ENCODE results near the gene THG1L. TPM values are rescaled to one million over a fixed set of nuclear protein-coding genes. Genes with fewer than 3 reads are reported as not detected.

Gene THG1L
- polyA plus RNA-seq, 2 donors = 7.9 to 13.0 TPM

DNA sequence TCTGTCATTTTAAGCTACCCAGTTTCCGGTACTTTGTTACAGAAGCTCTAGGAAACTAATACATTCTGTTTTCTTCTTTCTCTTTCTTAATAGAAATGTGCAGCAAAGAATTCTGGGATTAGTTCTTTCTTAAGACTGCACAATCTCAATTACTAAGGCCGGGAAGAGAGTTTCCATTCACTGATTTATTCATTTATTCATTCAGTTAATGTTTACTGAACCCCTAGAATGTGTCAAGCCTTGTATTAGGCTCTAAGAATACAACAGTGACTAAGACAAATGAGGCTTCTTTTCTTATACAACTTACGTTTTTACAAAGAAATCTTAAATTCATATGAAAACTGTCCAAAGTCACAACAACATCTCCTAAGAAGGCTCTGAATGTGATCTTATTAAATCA lies 27.5 kb upstream of the THG1L start:
- 59 to 72% methylated on average over 3 of the region's 3 CpGs for WGBS, 2 donors
- no peaks in the 10 kb centered on the region for H3K36me3 ChIP-seq (ENCODE audit: control insufficient read depth in 2 of 2, insufficient read depth in 2 of 2, low read length in 1 of 2)
- no peaks in the 10 kb centered on the region for H3K27me3 ChIP-seq (ENCODE audit: control insufficient read depth in 1 of 2, insufficient read depth in 2 of 2, low read length in 2 of 2)
- no peak overlapping the region for H3K4me3 ChIP-seq (ENCODE audit: low read depth in 1 of 2, low read length in 2 of 2)
- no peaks in the 10 kb centered on the region for H3K4me1 ChIP-seq (ENCODE audit: control insufficient read depth in 2 of 2, insufficient read depth in 2 of 2, low read length in 1 of 2)
- H3K9me3 ChIP-seq (ENCODE audit: control insufficient read depth in 2 of 2, insufficient read depth in 1 of 2, low read depth in 1 of 2, low read length in 1 of 2) = no peaks in the 10 kb centered on the region
- H3K27ac ChIP-seq (ENCODE audit: low read depth in 2 of 2, low read length in 1 of 2) = no peak overlapping the region

DNA sequence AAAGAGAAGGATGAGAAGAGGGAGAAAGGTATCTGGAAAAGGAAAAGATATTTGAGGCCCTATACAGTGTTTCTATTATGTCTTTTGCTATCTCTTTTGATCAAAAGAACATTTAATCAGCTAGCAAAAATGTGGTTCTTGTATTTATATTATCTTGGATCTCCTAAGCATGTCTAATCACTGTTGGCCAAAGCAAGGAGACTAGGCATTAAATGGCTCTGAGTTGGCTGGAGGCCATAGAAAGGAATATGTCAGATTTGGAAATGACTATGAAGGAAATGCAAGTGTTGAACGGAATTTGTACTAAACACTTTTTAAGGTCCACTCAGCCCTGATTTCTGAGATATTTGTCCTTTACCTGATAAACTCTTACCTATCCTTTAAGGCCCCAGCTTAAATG lies 22.4 kb upstream of the THG1L start:
- Histone ChIP-seq H3K4me1 (ENCODE audit: control insufficient read depth in 2 of 2, insufficient read depth in 2 of 2, low read length in 1 of 2) (no peaks in the 10 kb centered on the region), H3K36me3 (ENCODE audit: control insufficient read depth in 2 of 2, insufficient read depth in 2 of 2, low read length in 1 of 2) (no peaks in the 10 kb centered on the region), H3K27ac (ENCODE audit: low read depth in 2 of 2, low read length in 1 of 2) (no peak overlapping the region), H3K4me3 (ENCODE audit: low read depth in 1 of 2, low read length in 2 of 2) (no peak overlapping the region), H3K9me3 (ENCODE audit: control insufficient read depth in 2 of 2, insufficient read depth in 1 of 2, low read depth in 1 of 2, low read length in 1 of 2) (no peaks in the 10 kb centered on the region), H3K27me3 (ENCODE audit: control insufficient read depth in 1 of 2, insufficient read depth in 2 of 2, low read length in 2 of 2) (no peaks in the 10 kb centered on the region)
- WGBS, 2 donors = 43 to 46% methylated on average over 1 of the region's 1 CpG

DNA sequence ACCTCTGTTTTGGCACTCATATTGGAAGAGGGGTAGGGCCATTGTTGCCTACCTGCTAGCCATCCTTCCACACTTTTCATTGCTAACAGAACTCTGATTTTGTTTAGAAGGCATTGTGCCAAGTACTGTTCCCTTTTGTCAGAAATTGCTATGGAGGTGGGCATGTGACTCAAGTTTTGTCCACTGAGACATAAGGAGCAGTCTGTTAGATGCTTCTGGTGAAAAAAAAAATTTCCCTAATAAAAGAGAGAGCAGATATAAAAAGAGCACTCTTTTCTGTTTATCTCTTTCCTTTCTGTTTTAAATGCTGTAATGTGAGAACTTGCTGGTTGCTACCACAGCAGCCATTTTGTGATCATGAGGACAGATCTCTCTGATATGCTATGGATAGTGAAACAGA lies 21.9 kb upstream of the THG1L start:
- Histone ChIP-seq H3K4me3 (ENCODE audit: low read depth in 1 of 2, low read length in 2 of 2) (no peak overlapping the region), H3K4me1 (ENCODE audit: control insufficient read depth in 2 of 2, insufficient read depth in 2 of 2, low read length in 1 of 2) (no peaks in the 10 kb centered on the region), H3K36me3 (ENCODE audit: control insufficient read depth in 2 of 2, insufficient read depth in 2 of 2, low read length in 1 of 2) (no peaks in the 10 kb centered on the region), H3K27ac (ENCODE audit: low read depth in 2 of 2, low read length in 1 of 2) (no peak overlapping the region), H3K9me3 (ENCODE audit: control insufficient read depth in 2 of 2, insufficient read depth in 1 of 2, low read depth in 1 of 2, low read length in 1 of 2) (no peaks in the 10 kb centered on the region), H3K27me3 (ENCODE audit: control insufficient read depth in 1 of 2, insufficient read depth in 2 of 2, low read length in 2 of 2) (no peaks in the 10 kb centered on the region)

DNA sequence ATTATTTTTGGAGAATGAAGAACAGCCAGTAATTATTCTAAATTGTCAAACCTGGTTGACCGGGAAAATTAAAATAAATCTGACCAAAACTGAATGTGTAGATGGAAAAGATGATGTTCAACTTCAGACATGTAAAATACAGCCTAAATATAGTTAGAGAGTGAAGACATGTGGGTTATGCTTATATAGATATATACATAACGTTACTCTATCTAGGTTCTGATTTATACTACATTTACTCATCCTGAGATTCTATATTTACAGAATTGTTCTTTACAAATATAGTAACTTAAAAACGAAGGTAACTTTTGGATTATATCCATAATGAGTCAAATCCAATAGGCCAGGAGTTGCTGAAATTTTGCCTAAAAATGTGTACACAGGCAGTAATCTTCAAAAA lies 20.8 kb upstream of the THG1L start:
- Histone ChIP-seq H3K36me3 (ENCODE audit: control insufficient read depth in 2 of 2, insufficient read depth in 2 of 2, low read length in 1 of 2) (no peaks in the 10 kb centered on the region), H3K9me3 (ENCODE audit: control insufficient read depth in 2 of 2, insufficient read depth in 1 of 2, low read depth in 1 of 2, low read length in 1 of 2) (no peaks in the 10 kb centered on the region), H3K4me3 (ENCODE audit: low read depth in 1 of 2, low read length in 2 of 2) (no peak overlapping the region), H3K27me3 (ENCODE audit: control insufficient read depth in 1 of 2, insufficient read depth in 2 of 2, low read length in 2 of 2) (no peaks in the 10 kb centered on the region), H3K4me1 (ENCODE audit: control insufficient read depth in 2 of 2, insufficient read depth in 2 of 2, low read length in 1 of 2) (no peaks in the 10 kb centered on the region), H3K27ac (ENCODE audit: low read depth in 2 of 2, low read length in 1 of 2) (no peak overlapping the region)
- WGBS, 2 donors = 61 to 69% methylated on average over 3 of the region's 3 CpGs

DNA sequence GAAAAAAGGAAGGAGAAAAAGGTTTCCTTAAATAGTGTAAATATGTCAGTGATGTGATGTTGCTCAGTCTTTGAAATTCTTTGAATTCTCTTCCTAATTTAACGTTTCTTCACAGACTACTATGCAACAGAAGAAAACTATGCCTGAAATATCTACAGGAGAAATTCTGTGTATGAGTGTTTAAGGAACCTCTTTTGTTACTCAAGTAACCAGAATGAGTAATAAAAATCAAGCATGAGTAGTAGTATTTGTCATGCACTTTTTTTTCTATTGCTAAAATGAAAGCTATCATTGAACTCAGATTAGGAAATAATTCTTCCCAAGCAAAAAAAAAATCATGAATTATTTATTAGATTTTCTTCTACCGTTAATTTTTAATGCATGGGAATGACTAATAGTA lies 20.3 kb upstream of the THG1L start:
- WGBS, 2 donors = 28 to 40% methylated on average over 2 of the region's 2 CpGs
- no peaks in the 10 kb centered on the region for H3K9me3 ChIP-seq (ENCODE audit: control insufficient read depth in 2 of 2, insufficient read depth in 1 of 2, low read depth in 1 of 2, low read length in 1 of 2)
- no peak overlapping the region for H3K4me3 ChIP-seq (ENCODE audit: low read depth in 1 of 2, low read length in 2 of 2)
- no peaks in the 10 kb centered on the region for H3K36me3 ChIP-seq (ENCODE audit: control insufficient read depth in 2 of 2, insufficient read depth in 2 of 2, low read length in 1 of 2)
- no peaks in the 10 kb centered on the region for H3K27me3 ChIP-seq (ENCODE audit: control insufficient read depth in 1 of 2, insufficient read depth in 2 of 2, low read length in 2 of 2)
- no peaks in the 10 kb centered on the region for H3K4me1 ChIP-seq (ENCODE audit: control insufficient read depth in 2 of 2, insufficient read depth in 2 of 2, low read length in 1 of 2)
- H3K27ac ChIP-seq (ENCODE audit: low read depth in 2 of 2, low read length in 1 of 2) = no peak overlapping the region

DNA sequence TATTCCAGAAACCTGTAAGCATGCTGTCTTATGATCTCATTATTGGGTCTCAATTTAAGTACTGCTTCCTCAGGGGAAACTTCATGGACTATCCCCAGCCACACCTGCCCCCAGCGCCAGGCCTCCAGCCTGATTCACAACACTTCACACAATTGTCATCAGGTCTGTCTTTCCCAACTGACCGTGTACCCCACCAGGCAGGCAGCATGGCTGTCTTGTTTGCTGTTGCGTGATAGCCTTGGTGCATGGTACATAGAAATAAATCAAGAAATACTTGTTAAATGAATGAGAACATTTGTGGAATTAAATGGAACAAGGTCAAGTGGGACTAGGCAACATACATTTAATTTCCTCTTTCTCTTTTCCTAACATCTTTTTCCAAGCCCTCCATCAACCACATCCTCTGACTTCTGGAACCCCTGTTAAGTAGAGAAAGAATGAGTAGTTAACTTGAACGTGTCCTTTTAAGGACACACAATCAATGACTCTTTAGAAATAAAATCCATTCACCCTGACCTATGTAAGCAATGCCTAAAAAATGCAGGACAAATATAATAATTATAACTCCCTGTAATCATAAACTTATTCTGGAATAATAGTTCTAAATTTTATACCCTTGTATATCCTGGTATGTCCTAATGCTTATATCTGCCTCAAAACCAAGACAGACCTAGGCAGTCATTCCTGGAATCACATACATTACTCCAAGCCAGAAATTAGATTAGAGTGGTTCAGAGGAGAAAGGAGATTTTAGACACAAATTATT lies 17.2 kb upstream of the THG1L start:
- Histone ChIP-seq H3K9me3 (ENCODE audit: control insufficient read depth in 2 of 2, insufficient read depth in 1 of 2, low read depth in 1 of 2, low read length in 1 of 2) (no peaks in the 10 kb centered on the region), H3K4me3 (ENCODE audit: low read depth in 1 of 2, low read length in 2 of 2) (no peak overlapping the region), H3K4me1 (ENCODE audit: control insufficient read depth in 2 of 2, insufficient read depth in 2 of 2, low read length in 1 of 2) (no peaks in the 10 kb centered on the region), H3K27ac (ENCODE audit: low read depth in 2 of 2, low read length in 1 of 2) (no peak overlapping the region), H3K27me3 (ENCODE audit: control insufficient read depth in 1 of 2, insufficient read depth in 2 of 2, low read length in 2 of 2) (no peaks in the 10 kb centered on the region), H3K36me3 (ENCODE audit: control insufficient read depth in 2 of 2, insufficient read depth in 2 of 2, low read length in 1 of 2) (no peaks in the 10 kb centered on the region)
- 86 to 87% methylated on average over 4 of the region's 4 CpGs for WGBS, 2 donors

DNA sequence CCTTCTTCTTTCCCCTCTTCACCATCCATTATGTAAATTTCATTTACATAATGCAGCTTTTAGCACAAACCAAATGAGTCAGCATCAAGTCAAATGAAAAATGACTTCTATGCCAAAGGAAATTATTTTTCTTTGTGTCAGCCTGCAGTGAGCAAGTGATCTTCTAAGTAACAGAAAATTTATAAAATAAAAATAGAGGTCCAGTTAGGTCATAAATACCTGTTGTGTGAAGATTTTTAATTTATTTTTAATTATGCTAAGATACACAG lies 16.7 kb upstream of the THG1L start:
- Histone ChIP-seq H3K9me3 (ENCODE audit: control insufficient read depth in 2 of 2, insufficient read depth in 1 of 2, low read depth in 1 of 2, low read length in 1 of 2) (no peaks in the 10 kb centered on the region), H3K27ac (ENCODE audit: low read depth in 2 of 2, low read length in 1 of 2) (no peak overlapping the region), H3K36me3 (ENCODE audit: control insufficient read depth in 2 of 2, insufficient read depth in 2 of 2, low read length in 1 of 2) (no peaks in the 10 kb centered on the region), H3K4me1 (ENCODE audit: control insufficient read depth in 2 of 2, insufficient read depth in 2 of 2, low read length in 1 of 2) (no peaks in the 10 kb centered on the region), H3K27me3 (ENCODE audit: control insufficient read depth in 1 of 2, insufficient read depth in 2 of 2, low read length in 2 of 2) (no peaks in the 10 kb centered on the region), H3K4me3 (ENCODE audit: low read depth in 1 of 2, low read length in 2 of 2) (no peak overlapping the region)

DNA sequence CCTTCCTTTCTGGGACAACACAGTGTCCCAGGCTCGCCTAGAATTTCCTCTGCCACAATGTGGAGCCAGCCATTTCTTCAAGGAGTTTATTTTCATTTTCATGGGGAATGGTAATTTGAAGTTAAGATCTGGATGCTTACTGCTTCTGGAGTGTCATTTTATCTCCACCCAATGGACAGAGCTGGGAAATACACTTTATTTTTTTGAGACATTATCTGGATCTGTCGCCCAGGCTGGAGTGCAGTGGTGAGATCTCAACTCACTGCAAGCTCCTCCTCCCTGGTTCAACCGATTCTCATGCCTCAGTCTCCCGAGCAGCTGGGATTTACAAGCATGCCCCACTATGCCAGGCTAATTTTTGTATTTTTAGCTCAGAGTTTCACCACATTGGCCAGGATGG lies 12.7 kb upstream of the THG1L start:
- no peaks in the 10 kb centered on the region for H3K36me3 ChIP-seq (ENCODE audit: control insufficient read depth in 2 of 2, insufficient read depth in 2 of 2, low read length in 1 of 2)
- no peaks in the 10 kb centered on the region for H3K9me3 ChIP-seq (ENCODE audit: control insufficient read depth in 2 of 2, insufficient read depth in 1 of 2, low read depth in 1 of 2, low read length in 1 of 2)
- H3K4me1 ChIP-seq (ENCODE audit: control insufficient read depth in 2 of 2, insufficient read depth in 2 of 2, low read length in 1 of 2) = no peaks in the 10 kb centered on the region
- no peaks in the 10 kb centered on the region for H3K27me3 ChIP-seq (ENCODE audit: control insufficient read depth in 1 of 2, insufficient read depth in 2 of 2, low read length in 2 of 2)
- WGBS, 2 donors = 4 to 10% methylated on average over 4 of the region's 4 CpGs
- H3K27ac ChIP-seq (ENCODE audit: low read depth in 2 of 2, low read length in 1 of 2) = no peak overlapping the region
- H3K4me3 ChIP-seq (ENCODE audit: low read depth in 1 of 2, low read length in 2 of 2) = no peak overlapping the region

DNA sequence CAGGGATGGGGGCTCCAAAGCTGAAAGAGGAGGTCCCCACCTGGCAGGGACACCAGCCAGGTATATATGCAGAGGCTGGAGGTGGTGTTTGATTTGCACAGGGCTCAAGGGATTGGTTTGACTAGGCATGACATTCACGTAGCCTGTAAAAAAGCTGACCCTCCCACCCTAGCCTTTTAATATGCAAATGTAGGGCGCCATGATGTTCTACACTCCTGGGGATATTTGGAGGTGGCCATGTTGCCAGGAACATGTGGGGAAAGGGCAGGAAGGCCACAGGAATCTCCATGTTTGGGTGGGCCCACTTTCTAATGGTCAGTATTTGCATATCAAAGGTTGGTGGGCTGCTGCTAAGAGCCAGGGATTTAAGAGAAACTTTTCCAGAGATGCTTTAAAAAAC lies 12.0 kb upstream of the THG1L start:
- H3K4me3 ChIP-seq (ENCODE audit: low read depth in 1 of 2, low read length in 2 of 2) = no peak overlapping the region
- H3K4me1 ChIP-seq (ENCODE audit: control insufficient read depth in 2 of 2, insufficient read depth in 2 of 2, low read length in 1 of 2) = no peaks in the 10 kb centered on the region
- no peaks in the 10 kb centered on the region for H3K36me3 ChIP-seq (ENCODE audit: control insufficient read depth in 2 of 2, insufficient read depth in 2 of 2, low read length in 1 of 2)
- H3K27me3 ChIP-seq (ENCODE audit: control insufficient read depth in 1 of 2, insufficient read depth in 2 of 2, low read length in 2 of 2) = no peaks in the 10 kb centered on the region
- no peaks in the 10 kb centered on the region for H3K9me3 ChIP-seq (ENCODE audit: control insufficient read depth in 2 of 2, insufficient read depth in 1 of 2, low read depth in 1 of 2, low read length in 1 of 2)
- no peak overlapping the region for H3K27ac ChIP-seq (ENCODE audit: low read depth in 2 of 2, low read length in 1 of 2)
- WGBS, 2 donors = 93 to 98% methylated on average over 2 of the region's 2 CpGs

DNA sequence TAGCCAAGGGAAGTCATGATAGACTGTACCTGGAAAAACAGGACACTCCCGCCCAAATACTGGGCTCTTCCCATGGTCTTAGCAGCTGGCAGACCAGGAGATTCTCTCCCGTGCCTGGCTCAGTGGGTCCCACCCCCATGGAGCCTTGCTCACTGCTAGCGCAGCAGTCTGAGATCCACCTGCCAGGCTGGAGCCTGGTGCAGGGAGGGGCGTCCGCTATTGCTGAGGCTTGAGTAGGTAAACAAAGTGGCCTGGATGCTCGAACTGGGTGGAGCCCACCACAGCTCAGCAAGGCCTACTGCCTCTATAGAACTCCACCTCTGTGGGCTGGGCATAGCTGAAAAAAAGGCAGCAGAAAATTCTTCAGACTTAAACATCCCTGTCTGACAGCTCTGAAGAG lies 10.1 kb upstream of the THG1L start:
- no peak overlapping the region for H3K4me3 ChIP-seq (ENCODE audit: low read depth in 1 of 2, low read length in 2 of 2)

More for the DNA sequence above, 10.1 kb upstream of the THG1L start:
- H3K27ac ChIP-seq (ENCODE audit: low read depth in 2 of 2, low read length in 1 of 2) = no peak overlapping the region
- H3K36me3 ChIP-seq (ENCODE audit: control insufficient read depth in 2 of 2, insufficient read depth in 2 of 2, low read length in 1 of 2) = no peaks in the 10 kb centered on the region
- WGBS, 2 donors = 75 to 78% methylated on average over 6 of the region's 6 CpGs
- no peaks in the 10 kb centered on the region for H3K27me3 ChIP-seq (ENCODE audit: control insufficient read depth in 1 of 2, insufficient read depth in 2 of 2, low read length in 2 of 2)
- no peaks in the 10 kb centered on the region for H3K4me1 ChIP-seq (ENCODE audit: control insufficient read depth in 2 of 2, insufficient read depth in 2 of 2, low read length in 1 of 2)
- H3K9me3 ChIP-seq (ENCODE audit: control insufficient read depth in 2 of 2, insufficient read depth in 1 of 2, low read depth in 1 of 2, low read length in 1 of 2) = no peaks in the 10 kb centered on the region
